ENCODE measurements around the gene MCF2L.
"Not testable (repeated sequence)": the region's sequence is repeated elsewhere in the genome, so short reads cannot be mapped to it uniquely, and the experiment has no call there.

Gene MCF2L

DNA sequence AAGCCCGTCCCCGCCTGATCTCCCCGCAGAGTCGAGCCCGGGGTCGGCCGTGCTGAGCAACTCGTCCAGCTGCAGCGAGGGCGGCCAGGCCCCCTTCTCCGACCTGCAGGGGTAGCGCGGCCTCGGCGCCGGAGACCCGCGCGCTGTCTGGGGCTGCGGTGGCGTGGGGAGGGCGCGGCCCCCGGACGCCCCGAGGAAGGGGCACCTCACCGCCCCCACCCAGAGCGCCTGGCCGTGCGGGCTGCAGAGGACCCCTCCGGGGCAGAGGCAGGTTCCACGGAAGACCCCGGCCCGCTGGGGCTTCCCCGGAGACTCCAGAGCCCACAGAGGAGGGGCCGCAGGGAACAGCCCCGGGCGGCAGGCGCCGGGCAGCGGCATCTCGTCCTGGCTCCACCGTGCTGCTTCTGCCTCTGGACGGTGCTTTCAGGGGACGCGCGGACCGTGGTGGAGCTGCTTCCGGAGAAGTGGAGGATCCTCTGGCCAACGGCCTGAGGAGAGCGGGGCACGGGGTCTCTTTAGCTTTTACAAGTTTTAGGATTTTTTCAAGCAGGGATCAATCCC lies 127.8 kb downstream of the MCF2L start:
- DNase-seq (ENCODE audit: low read depth), result no peak

DNA sequence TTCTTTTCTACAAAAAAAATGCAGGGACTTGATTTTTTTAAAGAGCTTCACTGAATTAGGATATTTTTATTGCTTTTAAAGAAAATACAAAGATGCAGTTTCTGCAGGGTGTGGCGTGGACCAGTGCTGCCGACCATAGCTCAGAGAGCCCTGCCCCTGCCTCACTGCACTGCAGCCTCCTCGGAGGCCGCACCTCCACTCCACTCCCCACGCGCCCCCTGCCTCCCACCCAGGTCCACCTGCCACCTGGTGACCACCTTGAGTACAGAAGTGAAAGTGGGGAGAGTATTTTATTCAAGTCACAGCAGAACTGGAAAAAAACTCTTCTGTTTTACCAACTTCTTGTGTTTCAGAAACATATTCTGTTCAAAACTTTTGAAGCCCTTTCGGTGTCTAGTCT lies 128.6 kb downstream of the MCF2L start:
- DNase-seq (ENCODE audit: low read depth), result no peak

DNA sequence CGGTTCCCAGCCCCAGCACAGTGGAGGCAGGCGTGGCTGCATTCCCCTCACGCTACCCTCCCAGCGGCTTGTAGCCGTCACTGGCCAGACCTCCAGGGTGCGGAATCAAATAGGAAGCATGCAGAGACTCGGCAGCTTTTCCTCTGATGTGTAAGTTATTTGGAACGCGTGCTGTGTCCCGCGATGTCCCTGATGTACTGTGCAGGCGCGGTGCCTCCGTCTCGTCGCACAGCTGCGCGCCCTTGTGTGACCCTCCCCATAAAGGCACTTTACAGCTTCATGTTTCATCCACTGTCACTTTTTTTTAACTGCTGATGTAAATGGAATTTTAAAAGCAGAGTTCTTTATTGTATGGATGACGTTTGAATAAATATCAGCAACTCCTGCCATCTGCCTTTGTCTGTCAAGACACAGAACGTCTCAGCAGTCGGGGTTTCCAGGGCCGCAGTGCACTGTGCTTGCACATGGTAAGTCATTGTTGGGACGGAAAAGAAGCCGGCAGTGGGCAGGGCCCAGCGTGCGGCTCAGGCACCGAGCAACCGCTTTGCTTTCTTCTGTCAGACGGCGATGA lies 129.2 kb downstream of the MCF2L start:
- no peak for DNase-seq (ENCODE audit: low read depth)

- DNase-seq (ENCODE audit: low read depth), result no peak
Measured at GRCh38 chr13:113099142-113099541, 130.1 kb downstream of the MCF2L start.

- DNase-seq (ENCODE audit: low read depth), result not testable (repeated sequence)
Measured at GRCh38 chr13:113102302-113102701, 133.3 kb downstream of the MCF2L start.

DNA sequence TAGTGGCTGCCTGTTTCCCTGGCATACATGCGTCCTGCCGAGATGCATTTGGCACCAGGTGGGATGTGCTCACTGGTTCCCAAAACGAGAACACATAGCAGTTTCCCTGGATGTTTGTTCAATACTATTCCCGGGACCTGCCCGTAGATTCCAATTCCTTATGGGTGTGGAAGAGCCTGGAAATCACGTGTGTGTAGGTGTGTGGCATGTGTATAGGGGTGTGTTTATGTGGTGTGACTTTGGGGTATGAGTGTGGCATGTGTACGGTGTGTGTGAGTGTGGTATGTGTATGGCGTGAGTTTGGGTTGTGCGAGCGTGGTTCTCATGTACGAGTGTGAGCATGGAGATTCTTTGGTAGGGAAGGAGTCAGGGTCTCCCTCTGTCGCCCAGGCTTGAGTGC lies 133.7 kb downstream of the MCF2L start:
- no peak for DNase-seq (ENCODE audit: low read depth)

DNA sequence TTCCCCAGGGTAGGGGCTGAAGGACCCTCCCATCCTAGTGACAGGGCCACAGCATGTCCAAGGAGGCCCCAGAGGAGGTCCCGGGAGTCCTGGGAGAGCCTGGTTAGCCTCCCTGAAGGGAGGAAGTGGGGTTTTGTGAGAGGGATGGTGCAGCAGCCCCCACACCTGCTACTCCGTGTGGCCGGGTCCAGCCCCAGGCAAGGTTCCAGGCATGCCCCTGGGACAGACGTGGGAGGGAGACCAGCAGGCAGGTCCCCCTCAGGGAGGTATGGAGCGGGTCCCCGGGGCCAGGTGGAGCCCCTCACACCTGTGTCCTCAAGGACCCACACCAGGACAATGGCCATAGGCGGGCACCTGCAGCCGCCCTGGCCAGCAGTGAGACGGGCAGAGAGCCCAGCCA lies 134.6 kb downstream of the MCF2L start:
- no peak for DNase-seq (ENCODE audit: low read depth)

GRCh38 chr13:113105032-113105920 lies 136.3 kb downstream of the MCF2L start, which contains the start of gene F7:
TSS of gene F7 (plus strand) at chr13:113105791. CDS start at chr13:113105842, 51 bp downstream.
- DNase-seq (ENCODE audit: low read depth), result no peak

GRCh38 chr13:113105921-113106452 lies 137.0 kb downstream of the MCF2L start:
- no peak for DNase-seq (ENCODE audit: low read depth)

- no peak for DNase-seq (ENCODE audit: low read depth)
Measured at GRCh38 chr13:113106711-113107351, 137.8 kb downstream of the MCF2L start.

DNA sequence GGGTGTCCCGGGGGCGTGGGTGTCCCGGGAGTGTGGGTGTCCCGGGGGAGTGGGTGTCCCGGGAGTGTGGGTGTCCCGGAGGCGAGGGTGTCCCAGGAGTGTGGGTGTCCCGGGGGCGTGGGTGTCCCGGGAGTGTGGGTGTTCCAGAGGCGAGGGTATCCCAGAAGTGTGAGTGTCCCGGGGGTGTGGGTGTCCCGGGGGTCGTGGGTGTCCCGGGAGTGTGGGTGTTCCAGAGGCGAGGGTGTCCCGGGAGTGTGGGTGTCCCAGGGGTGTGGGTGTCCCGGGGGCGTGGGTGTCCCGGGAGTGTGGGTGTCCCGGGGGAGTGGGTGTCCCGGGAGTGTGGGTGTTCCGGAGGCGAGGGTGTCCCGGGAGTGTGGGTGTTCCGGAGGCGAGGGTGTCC lies 139.5 kb downstream of the MCF2L start:
- not testable (repeated sequence) for DNase-seq (ENCODE audit: low read depth)

- no peak for DNase-seq (ENCODE audit: low read depth)
Measured at GRCh38 chr13:113109151-113110047, 140.4 kb downstream of the MCF2L start.

DNA sequence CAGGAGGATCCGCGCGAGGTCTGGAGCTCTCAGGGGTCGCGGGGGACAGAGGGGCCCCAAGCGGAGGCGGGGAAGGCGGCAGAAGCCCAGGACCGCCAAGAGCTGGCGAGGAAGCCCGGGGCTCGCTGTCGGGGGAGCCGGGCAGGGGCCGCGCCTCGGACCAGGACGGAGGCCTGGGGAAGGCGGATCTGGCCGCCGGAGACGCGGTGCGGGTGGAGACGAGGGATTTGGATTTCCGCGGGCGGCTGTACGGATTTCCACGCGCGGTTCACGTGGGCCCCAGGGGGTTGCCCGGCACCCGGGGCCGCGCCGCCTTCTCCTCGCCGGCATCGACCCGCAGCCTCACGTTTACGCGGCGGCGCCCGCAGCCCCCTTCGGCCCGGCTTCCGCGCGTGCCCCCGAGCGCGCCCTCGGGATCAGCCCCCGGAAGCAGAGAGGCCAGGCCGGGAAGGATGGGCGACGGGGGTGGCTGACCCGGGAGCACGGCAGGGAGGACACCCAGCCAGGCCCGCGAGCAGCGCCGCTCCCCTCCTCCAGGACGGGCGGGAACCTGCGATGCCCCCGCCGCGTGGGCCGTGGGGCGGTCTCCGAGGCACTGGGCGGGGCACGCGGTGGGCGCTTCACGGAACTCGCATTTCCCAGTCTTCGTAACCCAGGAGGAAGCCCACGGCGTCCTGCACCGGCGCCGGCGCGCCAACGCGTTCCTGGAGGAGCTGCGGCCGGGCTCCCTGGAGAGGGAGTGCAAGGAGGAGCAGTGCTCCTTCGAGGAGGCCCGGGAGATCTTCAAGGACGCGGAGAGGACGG lies 141.2 kb downstream of the MCF2L start:
- peak; percentile 13 for DNase-seq (ENCODE audit: low read depth)

- no peak for DNase-seq (ENCODE audit: low read depth)
Measured at GRCh38 chr13:113110852-113111315, 141.9 kb downstream of the MCF2L start.

DNA sequence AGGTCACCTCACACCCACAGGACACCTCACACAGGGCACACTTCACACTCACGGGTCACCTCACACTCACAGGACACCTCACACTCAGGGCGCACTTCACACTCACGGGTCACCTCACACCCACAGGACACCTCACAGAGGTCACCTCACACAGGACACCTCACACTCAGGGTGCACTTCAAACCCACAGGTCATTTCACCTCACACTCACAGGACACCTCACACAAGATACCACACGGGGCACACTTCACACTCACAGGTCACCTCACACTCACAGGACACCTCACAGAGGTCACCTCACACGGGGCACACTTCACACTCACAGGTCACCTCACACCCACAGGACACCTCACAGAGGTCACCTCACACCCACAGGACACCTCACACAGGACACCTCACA lies 142.8 kb downstream of the MCF2L start:
- not testable (repeated sequence) for DNase-seq (ENCODE audit: low read depth)

DNA sequence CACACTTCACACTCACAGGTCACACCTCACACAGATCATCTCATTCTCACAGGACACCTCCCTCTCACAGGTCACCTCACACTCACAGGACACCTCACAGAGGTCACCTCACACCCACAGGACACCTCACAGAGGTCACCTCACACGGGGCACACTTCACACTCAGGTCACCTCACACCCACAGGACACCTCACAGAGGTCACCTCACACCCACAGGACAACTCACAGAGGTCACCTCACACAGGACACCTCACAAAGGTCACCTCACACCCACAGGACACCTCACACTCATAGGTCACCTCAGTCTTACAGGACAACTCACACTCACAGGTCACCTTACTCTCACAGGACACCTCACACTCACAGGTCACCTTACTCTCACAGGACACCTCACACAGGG lies 143.5 kb downstream of the MCF2L start:
- DNase-seq (ENCODE audit: low read depth), result not testable (repeated sequence)

DNA sequence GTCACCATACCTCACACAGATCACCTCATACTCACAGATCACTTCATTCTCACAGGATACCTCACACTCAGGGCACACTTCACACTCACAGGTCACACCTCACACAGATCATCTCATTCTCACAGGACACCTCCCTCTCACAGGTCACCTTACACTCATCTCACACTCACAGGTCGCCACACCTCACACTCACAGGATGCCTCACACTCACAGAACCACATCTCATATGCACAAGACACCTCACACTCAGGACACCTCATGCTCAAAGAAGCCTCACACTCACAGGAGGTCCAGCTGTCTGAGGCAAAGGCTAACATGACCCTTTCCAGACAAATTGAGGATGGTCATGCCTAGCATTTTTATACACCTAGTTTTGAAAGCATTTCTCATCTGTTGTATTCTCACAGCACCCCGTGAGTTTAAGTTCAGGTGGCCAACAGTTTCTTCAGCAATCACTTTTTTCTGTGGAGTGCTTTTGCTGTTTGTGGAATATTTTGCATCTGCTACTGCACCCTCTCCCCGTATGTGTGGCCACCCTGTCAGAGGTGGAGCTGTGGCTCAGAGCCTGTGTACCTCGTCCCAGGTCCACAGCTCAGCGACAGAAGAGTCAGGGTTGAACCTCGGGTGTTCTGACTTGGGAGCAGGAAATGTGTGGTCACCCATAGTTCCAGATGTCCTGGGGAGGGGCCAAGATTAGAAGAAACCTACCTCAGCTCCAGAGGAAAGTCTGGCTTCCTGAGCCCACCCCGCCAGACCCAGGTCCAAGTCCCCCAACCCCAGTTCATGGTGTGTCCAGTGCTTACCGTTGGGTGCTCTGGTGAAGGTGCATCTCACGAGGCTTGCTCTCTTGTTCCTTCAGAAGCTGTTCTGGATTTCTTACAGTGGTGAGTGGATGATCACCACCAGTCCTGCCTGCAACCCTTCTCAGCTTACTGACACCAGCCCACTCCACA lies 144.2 kb downstream of the MCF2L start:
- no peak for DNase-seq (ENCODE audit: low read depth)

GRCh38 chr13:113113846-113114271 lies 144.8 kb downstream of the MCF2L start:
- no peak for DNase-seq (ENCODE audit: low read depth)

Data from amniotic epithelial cell (primary cell).